CD14-positive monocyte (primary cell): ENCODE measurements around the gene EVX2. TPM values are rescaled to one million over a fixed set of nuclear protein-coding genes. Genes with fewer than 3 reads are reported as not detected.
A peak's percentile ranks its signal among the peaks of the same experiment; 100 is the strongest.

Experiments
- DNase-seq, 3 donors: peaks; one replicate each; pipeline ENCODE4 v3.0.0-alpha.2; 2011 to 2022
- H2AFZ ChIP-seq: 2 replicates; pipeline ENCODE4 v1.6.0; 2012; ENCODE audit warnings: mild to moderate bottlenecking, low read depth, low read length, inconsistent platforms; ENCODE audit not compliant: insufficient read depth, poor library complexity, severe bottlenecking
- H3K27ac ChIP-seq, 2 donors: 1 replicate in 1 of 2; 2 replicates in 1 of 2; pipeline ENCODE4 v1.5.1; 2012 to 2013; ENCODE audit warnings: low read length in 2 of 2, control low read depth in 1 of 2, inconsistent platforms in 1 of 2, low read depth in 1 of 2, mild to moderate bottlenecking in 1 of 2
- H3K27me3 ChIP-seq, 2 donors: one replicate each; pipeline versions ENCODE4 v1.6.0 to v1.6.1; 2011 to 2013; ENCODE audit warnings: low read length in 2 of 2; ENCODE audit not compliant: control insufficient read depth in 2 of 2, insufficient read depth in 2 of 2
- H3K36me3 ChIP-seq, 2 donors: replicated peaks in 1 of 2; 1 replicate in 1 of 2; 2 replicates in 1 of 2; pipeline versions ENCODE4 v1.5.1 to v1.6.1; 2012 to 2013; ENCODE audit warnings: low read length in 2 of 2, control low read depth in 1 of 2, inconsistent platforms in 1 of 2, mild to moderate bottlenecking in 1 of 2; ENCODE audit not compliant: insufficient read depth in 2 of 2, control insufficient read depth in 1 of 2
- H3K4me1 ChIP-seq, 2 donors: 1 replicate in 1 of 2; 2 replicates in 1 of 2; pipeline versions ENCODE4 v1.5.1 to v1.6.1; 2012 to 2013; ENCODE audit warnings: low read length in 2 of 2, control low read depth in 1 of 2, inconsistent platforms in 1 of 2, mild to moderate bottlenecking in 1 of 2, moderate library complexity in 1 of 2; ENCODE audit not compliant: insufficient read depth in 2 of 2, control insufficient read depth in 1 of 2
- H3K4me2 ChIP-seq: replicated peaks from 2 replicates; pipeline ENCODE3; 2012; ENCODE audit warnings: low read length, moderate library complexity, mild to moderate bottlenecking; ENCODE audit not compliant: poor library complexity, severe bottlenecking; ENCODE audit errors: extremely low read depth
- H3K4me3 ChIP-seq, 3 experiments: fragments of 200-600 bp in 1 of 3; sonication (generic) in 1 of 3; replicated peaks in 1 of 3; 1 replicate in 2 of 3; 2 replicates in 1 of 3; pipeline ENCODE4 v1.5.1; 2011 to 2013; ENCODE audit warnings: low read length in 3 of 3, mild to moderate bottlenecking in 3 of 3, control low read depth in 2 of 3, low read depth in 2 of 3, inconsistent platforms in 1 of 3, moderate library complexity in 1 of 3
- H3K79me2 ChIP-seq: 2 replicates; pipeline ENCODE4 v1.6.0; 2012; ENCODE audit warnings: mild to moderate bottlenecking, control low read depth, inconsistent platforms, low read length, moderate library complexity; ENCODE audit not compliant: insufficient read depth
- H3K9ac ChIP-seq: 2 replicates; pipeline ENCODE4 v1.6.0; 2017; ENCODE audit warnings: low read length, mild to moderate bottlenecking; ENCODE audit not compliant: insufficient read depth, poor library complexity, severe bottlenecking
- H3K9me3 ChIP-seq, 2 donors: replicated peaks in 1 of 2; 1 replicate in 1 of 2; 2 replicates in 1 of 2; pipeline versions ENCODE4 v1.5.1 to v1.6.1; 2012 to 2013; ENCODE audit warnings: low read length in 2 of 2, control low read depth in 1 of 2; ENCODE audit not compliant: control insufficient read depth in 1 of 2, insufficient read depth in 1 of 2
- H4K20me1 ChIP-seq: 2 replicates; pipeline ENCODE4 v1.6.0; 2012; ENCODE audit warnings: mild to moderate bottlenecking, low read length, control low read depth, moderate library complexity; ENCODE audit not compliant: insufficient read depth
- H3K27ac Mint-ChIP-seq, 7 donors: one replicate each; pipeline ENCODE4 v1.8.0; 2020; ENCODE audit warnings: mild to moderate bottlenecking in 7 of 7, mixed read lengths in 7 of 7, moderate library complexity in 6 of 7, inconsistent platforms in 2 of 7
- H3K27me3 Mint-ChIP-seq, 3 donors: one replicate each; pipeline ENCODE4 v1.8.0; 2021 to 2022; ENCODE audit warnings: low read depth in 3 of 3, mild to moderate bottlenecking in 3 of 3, mixed read lengths in 3 of 3, moderate library complexity in 3 of 3, inconsistent platforms in 1 of 3
- H3K36me3 Mint-ChIP-seq, 2 donors: one replicate each; pipeline ENCODE4 v1.8.0; 2020; ENCODE audit warnings: mixed read lengths in 2 of 2, inconsistent platforms in 1 of 2, mild to moderate bottlenecking in 1 of 2
- H3K4me1 Mint-ChIP-seq: one replicate; pipeline ENCODE4 v1.8.0; 2020; ENCODE audit warnings: mild to moderate bottlenecking, mixed read lengths
- H3K4me3 Mint-ChIP-seq, 2 donors: one replicate each; pipeline ENCODE4 v1.8.0; 2020; ENCODE audit warnings: mild to moderate bottlenecking in 2 of 2, mixed read lengths in 2 of 2, moderate library complexity in 1 of 2
- H3K9me3 Mint-ChIP-seq, 7 donors: one replicate each; pipeline ENCODE4 v1.8.0; 2020 to 2022; ENCODE audit warnings: mixed read lengths in 7 of 7, mild to moderate bottlenecking in 6 of 7, moderate library complexity in 6 of 7, inconsistent platforms in 2 of 7
- WGBS: methylation state at CpG from one replicate; pipeline ENCODE4 v1.1.5; 2013; ENCODE audit warnings: missing lambda C conversion rate; ENCODE audit not compliant: insufficient coverage; 5-methylcytosine and 5-hydroxymethylcytosine counted together
- intact Hi-C, 2 donors: fragments of 100-400 bp; cut with micrococcal nuclease; formaldehyde crosslinking; loops; one replicate each; pipeline versions ENCODE4 v1.15.0 to v1.15.1; 2023
- polyA plus RNA-seq, 3 donors: library from polyadenylated mRNA; depleted of rRNA in 1 of 3; unstranded in 2 of 3; stranded (reverse) in 1 of 3; fragments of 300-500 nt in 2 of 3; fragments of >200 nt in 1 of 3; fragmentation: Illumina TruSeq in 2 of 3; gene quantifications; 1 replicate in 2 of 3; 2 replicates in 1 of 3; pipeline ENCODE4 v1.2.3, GENCODE V29; 2012 to 2021
- TF ChIP-seq, protein P1 (sequence below): fragments of 200-600 bp; IDR thresholded peaks from one replicate; pipeline ENCODE4 v1.8.0; 2022; ENCODE audit warnings: antibody characterized with exemption, mild to moderate bottlenecking

The EVX2 gene
- polyA plus RNA-seq, 3 donors = not detected

DNA sequence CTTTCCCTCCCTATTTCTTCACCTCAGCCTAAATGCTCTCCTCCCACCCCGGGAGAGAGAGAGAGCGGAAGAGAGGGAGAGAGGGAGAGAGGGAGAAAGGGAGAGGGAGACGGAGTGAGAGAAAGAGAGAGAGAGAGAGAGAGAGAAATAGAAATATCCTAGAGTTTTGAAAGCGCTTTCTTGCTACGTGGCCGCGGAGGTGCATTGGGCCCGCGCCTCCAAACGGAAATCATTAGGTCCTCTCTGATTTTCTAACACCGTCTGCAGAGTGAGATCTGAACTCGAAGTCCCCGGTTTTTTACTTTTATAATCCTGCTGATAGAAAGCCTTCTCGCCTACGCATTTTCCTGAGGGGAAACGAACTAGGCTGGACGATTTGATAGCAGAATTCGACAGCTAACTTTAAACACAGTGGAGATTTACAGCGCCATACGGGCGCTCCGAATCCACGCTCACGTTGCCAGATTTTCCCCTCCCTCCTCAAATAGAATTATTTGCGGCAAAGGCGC lies 903 bp upstream of the EVX2 start:
- H3K4me3 Mint-ChIP-seq = peak overlapping the region in 1 of 2 donors; percentile 80
- H3K9me3 ChIP-seq = peaks cover 8 to 88% of the 10 kb centered on the region in 2 donors
- TF ChIP-seq, protein P1, sequence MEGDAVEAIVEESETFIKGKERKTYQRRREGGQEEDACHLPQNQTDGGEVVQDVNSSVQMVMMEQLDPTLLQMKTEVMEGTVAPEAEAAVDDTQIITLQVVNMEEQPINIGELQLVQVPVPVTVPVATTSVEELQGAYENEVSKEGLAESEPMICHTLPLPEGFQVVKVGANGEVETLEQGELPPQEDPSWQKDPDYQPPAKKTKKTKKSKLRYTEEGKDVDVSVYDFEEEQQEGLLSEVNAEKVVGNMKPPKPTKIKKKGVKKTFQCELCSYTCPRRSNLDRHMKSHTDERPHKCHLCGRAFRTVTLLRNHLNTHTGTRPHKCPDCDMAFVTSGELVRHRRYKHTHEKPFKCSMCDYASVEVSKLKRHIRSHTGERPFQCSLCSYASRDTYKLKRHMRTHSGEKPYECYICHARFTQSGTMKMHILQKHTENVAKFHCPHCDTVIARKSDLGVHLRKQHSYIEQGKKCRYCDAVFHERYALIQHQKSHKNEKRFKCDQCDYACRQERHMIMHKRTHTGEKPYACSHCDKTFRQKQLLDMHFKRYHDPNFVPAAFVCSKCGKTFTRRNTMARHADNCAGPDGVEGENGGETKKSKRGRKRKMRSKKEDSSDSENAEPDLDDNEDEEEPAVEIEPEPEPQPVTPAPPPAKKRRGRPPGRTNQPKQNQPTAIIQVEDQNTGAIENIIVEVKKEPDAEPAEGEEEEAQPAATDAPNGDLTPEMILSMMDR = no peak

DNA sequence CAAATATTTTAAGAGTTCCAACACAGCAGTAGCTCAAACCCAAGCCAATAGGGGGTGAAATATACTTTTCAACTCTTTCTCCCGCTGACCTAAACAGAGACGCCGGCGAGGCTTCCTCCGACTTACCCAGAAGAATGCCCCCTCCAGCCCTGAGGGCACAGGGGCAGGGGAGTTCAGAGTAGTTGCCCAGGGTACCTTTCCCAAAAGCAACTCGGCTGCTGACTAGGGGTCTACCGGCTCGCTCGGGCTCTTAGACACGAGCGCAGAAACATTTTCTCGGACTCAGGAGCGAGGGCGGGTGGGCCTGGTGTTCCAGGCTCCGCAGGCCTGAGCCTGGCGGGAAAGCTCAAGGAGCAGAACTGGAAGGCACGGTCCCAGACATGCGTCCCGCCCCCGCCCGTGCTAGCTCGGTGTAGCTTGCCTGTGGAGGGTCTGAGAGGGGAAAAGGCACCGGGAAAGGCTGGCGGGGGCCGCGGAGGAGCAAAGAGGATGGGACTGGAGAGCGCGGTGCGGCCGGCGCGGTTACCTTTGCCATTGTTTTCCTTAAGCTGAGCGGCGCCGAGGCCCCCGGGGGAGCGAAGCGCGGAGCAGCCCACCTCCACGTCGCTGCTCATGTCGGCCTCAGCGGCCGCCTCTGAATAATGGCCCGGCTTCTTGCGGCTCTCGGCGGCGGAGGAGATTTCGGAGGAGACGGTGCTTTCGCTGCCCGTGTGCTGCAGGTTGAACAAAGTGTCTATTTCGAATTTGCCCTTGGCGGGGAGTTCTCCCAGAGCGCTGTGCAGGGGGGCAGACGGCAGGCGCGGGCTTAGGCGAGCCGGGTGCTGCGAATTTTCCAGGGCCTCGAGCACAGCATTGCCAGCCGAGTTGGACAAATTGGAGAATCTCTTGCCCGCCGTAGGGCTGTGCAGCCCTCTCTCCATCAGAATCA lies 674 bp downstream of the EVX2 start:
- H3K4me3 ChIP-seq = no peak overlapping the region
- peaks cover 8 to 89% of the 10 kb centered on the region in 2 donors for H3K9me3 ChIP-seq

More for the DNA sequence above, 903 bp upstream of the EVX2 start:
- peaks cover 95 to 97% (median 95%) of the 10 kb centered on the region in 3 donors for H3K27me3 Mint-ChIP-seq
- Histone ChIP-seq H3K27ac (no peak overlapping the region), H3K4me2 (no peak overlapping the region), H3K79me2 (no peaks in the 10 kb centered on the region), H3K27me3 (peaks cover 92 to 96% of the 10 kb centered on the region in 2 donors), H3K36me3 (no peaks in the 10 kb centered on the region), H3K4me3 (no peak overlapping the region), H3K9ac (no peak overlapping the region), H3K4me1 (peaks cover 8 to 24% of the 10 kb centered on the region in 2 donors), H4K20me1 (no peaks in the 10 kb centered on the region), H2AFZ (no peak overlapping the region)
- peaks cover 30% of the 10 kb centered on the region for H3K4me1 Mint-ChIP-seq
- 3% methylated on average over 23 of the region's 26 CpGs for WGBS
- H3K36me3 Mint-ChIP-seq = peaks cover 8 to 19% of the 10 kb centered on the region in 2 donors
- H3K27ac Mint-ChIP-seq = no peak overlapping the region
- DNase-seq = no peak
- intact Hi-C loops = loop anchor here in 1 of 2 donors (5.0 kb wide), 1 partner anchor 38 kb away; the partner anchor contains the start of gene HOXD9
- H3K9me3 Mint-ChIP-seq = peaks cover 8 to 55% (median 34%) of the 10 kb centered on the region in 7 donors

More for the DNA sequence above, 674 bp downstream of the EVX2 start:
- intact Hi-C loops = loop anchor here in 1 of 2 donors (5.0 kb wide), 1 partner anchor 39 kb away; the partner anchor contains the start of gene HOXD9
- Histone ChIP-seq H3K4me1 (peaks cover 3 to 25% of the 10 kb centered on the region in 2 donors), H3K27me3 (peaks cover 94 to 96% of the 10 kb centered on the region in 2 donors), H3K4me2 (no peak overlapping the region), H3K79me2 (no peaks in the 10 kb centered on the region), H4K20me1 (no peaks in the 10 kb centered on the region), H3K9ac (no peak overlapping the region), H3K27ac (no peak overlapping the region), H3K36me3 (no peaks in the 10 kb centered on the region), H2AFZ (no peak overlapping the region)
- no peak for DNase-seq
- TF ChIP-seq, protein P1 = no peak
- H3K9me3 Mint-ChIP-seq = peaks cover 10 to 65% (median 36%) of the 10 kb centered on the region in 7 donors
- H3K4me1 Mint-ChIP-seq = peaks cover 35% of the 10 kb centered on the region
- peaks cover 8 to 19% of the 10 kb centered on the region in 2 donors for H3K36me3 Mint-ChIP-seq
- no peak overlapping the region for H3K27ac Mint-ChIP-seq
- H3K4me3 Mint-ChIP-seq = peak overlapping the region in 1 of 2 donors; percentile 85
- 6% methylated on average over 65 of the region's 66 CpGs for WGBS
- peaks cover 95 to 97% (median 95%) of the 10 kb centered on the region in 3 donors for H3K27me3 Mint-ChIP-seq
